GM12878 (cell line): ENCODE measurements around the gene CLEC16A. TPM values are rescaled to one million over a fixed set of nuclear protein-coding genes. Genes with fewer than 3 reads are reported as not detected.

Experiments
- BCL3 ChIP-seq: IDR thresholded peaks from 2 replicates; pipeline ENCODE4 v1.6.1; 2011; ENCODE audit warnings: borderline replicate concordance, low read depth, mild to moderate bottlenecking, moderate library complexity, low read length; ENCODE audit not compliant: insufficient read depth, poor library complexity, severe bottlenecking
- BHLHE40 ChIP-seq, 2 experiments: fragments of 450-650 bp in 1 of 2; IDR thresholded peaks; 2 replicates each; pipeline ENCODE4 v1.6.1; 2011 to 2017; ENCODE audit warnings: low read depth in 2 of 2, borderline replicate concordance in 1 of 2, improper control_type of control experiment in 1 of 2, low read length in 1 of 2, mild to moderate bottlenecking in 1 of 2
- BMI1 ChIP-seq: fragments of 450-650 bp; IDR thresholded peaks from 2 replicates; pipeline ENCODE4 v1.6.1; 2016; ENCODE audit warnings: mild to moderate bottlenecking, moderate library complexity, borderline replicate concordance
- CHD1 ChIP-seq: IDR thresholded peaks from 2 replicates; pipeline ENCODE4 v1.6.1; 2012; ENCODE audit warnings: low read depth, low read length, improper control_type of control experiment
- E2F8 ChIP-seq: fragments of 450-650 bp; IDR thresholded peaks from 2 replicates; pipeline ENCODE4 v1.6.1; 2018; ENCODE audit warnings: mild to moderate bottlenecking, low read depth, moderate library complexity; ENCODE audit not compliant: partially characterized antibody
- EP300 ChIP-seq, 2 experiments: fragments of 150-350 bp in 1 of 2; IDR thresholded peaks; 2 replicates each; pipeline ENCODE4 v1.6.1; 2011 to 2012; ENCODE audit warnings: low read depth in 2 of 2, low read length in 2 of 2, borderline replicate concordance in 1 of 2, improper control_type of control experiment in 1 of 2, inconsistent platforms in 1 of 2; ENCODE audit not compliant: control insufficient read depth in 1 of 2
- FOXK2 ChIP-seq: fragments of 450-650 bp; IDR thresholded peaks from 2 replicates; pipeline ENCODE4 v1.6.1; 2017; ENCODE audit warnings: mild to moderate bottlenecking, moderate library complexity
- GABPA ChIP-seq: IDR thresholded peaks from 2 replicates; pipeline ENCODE4 v1.6.1; 2014; ENCODE audit warnings: antibody characterized with exemption, low read depth, mild to moderate bottlenecking, inconsistent platforms
- HCFC1 ChIP-seq: fragments of 150-350 bp; IDR thresholded peaks from 2 replicates; pipeline ENCODE4 v1.6.1; 2014; ENCODE audit warnings: low read length
- MEF2A ChIP-seq: IDR thresholded peaks from 2 replicates; pipeline ENCODE4 v1.6.1; 2011; ENCODE audit warnings: low read depth, mild to moderate bottlenecking, low read length, moderate library complexity; ENCODE audit not compliant: insufficient read depth
- NFIC ChIP-seq: IDR thresholded peaks from 2 replicates; pipeline ENCODE4 v1.6.1; 2012; ENCODE audit warnings: low read depth, mild to moderate bottlenecking, inconsistent platforms, low read length, moderate library complexity
- NFYB ChIP-seq: IDR thresholded peaks from 2 replicates; pipeline ENCODE4 v1.6.1; 2011; ENCODE audit warnings: low read depth, mild to moderate bottlenecking, low read length, improper control_type of control experiment, moderate library complexity; ENCODE audit not compliant: insufficient read depth
- POLR2AphosphoS5 ChIP-seq: IDR thresholded peaks from 2 replicates; pipeline ENCODE4 v1.6.1; 2011; ENCODE audit warnings: mild to moderate bottlenecking, low read length, inconsistent platforms
- RB1 ChIP-seq: fragments of 450-650 bp; formaldehyde crosslinking; IDR thresholded peaks from 2 replicates; pipeline ENCODE4 v1.6.1; 2017; ENCODE audit warnings: mild to moderate bottlenecking, borderline replicate concordance
- RFX5 ChIP-seq: IDR thresholded peaks from 2 replicates; pipeline ENCODE4 v1.6.1; 2011; ENCODE audit warnings: low read depth, low read length, improper control_type of control experiment
- RUNX3 ChIP-seq: IDR thresholded peaks from 2 replicates; pipeline ENCODE4 v1.6.1; 2012; ENCODE audit warnings: low read length, inconsistent platforms
- TCF12 ChIP-seq: IDR thresholded peaks from 2 replicates; pipeline ENCODE4 v1.6.1; 2011; ENCODE audit warnings: low read depth, mild to moderate bottlenecking, low read length
- TCF7 ChIP-seq: IDR thresholded peaks from 2 replicates; pipeline ENCODE4 v1.6.1; 2014; ENCODE audit warnings: antibody characterized with exemption, borderline replicate concordance
- WRNIP1 ChIP-seq: IDR thresholded peaks from 2 replicates; pipeline ENCODE4 v1.6.1; 2011; ENCODE audit warnings: low read depth, low read length, improper control_type of control experiment, borderline replicate concordance
- ZNF207 ChIP-seq: fragments of 450-650 bp; IDR thresholded peaks from 2 replicates; pipeline ENCODE4 v1.6.1; 2014; ENCODE audit warnings: antibody characterized with exemption, mild to moderate bottlenecking, borderline replicate concordance
- ZNF217 ChIP-seq: fragments of 450-650 bp; IDR thresholded peaks from 2 replicates; pipeline ENCODE4 v1.6.1; 2017; ENCODE audit warnings: antibody characterized with exemption, mild to moderate bottlenecking
- ZZZ3 ChIP-seq: IDR thresholded peaks from 2 replicates; pipeline ENCODE4 v1.6.1; 2011; ENCODE audit warnings: low read depth; ENCODE audit not compliant: control insufficient read depth, insufficient read length
- polyA plus RNA-seq, 11 experiments: library from polyadenylated mRNA; depleted of rRNA in 4 of 11; unstranded in 6 of 11; stranded (reverse) in 5 of 11; fragments of >200 nt; fragmentation: Nextera tagmentation in 4 of 11; fragmentation: Illumina TruSeq in 1 of 11; extraction: Ambion mirVana in 4 of 11; extraction: Trizol in 1 of 11; gene quantifications; 1 replicate in 1 of 11; 2 replicates in 10 of 11; pipeline versions ENCODE4 v1.2.1 to v1.2.3, GENCODE V29; 2011 to 2016; ENCODE audit warnings: inconsistent platforms in 2 of 11, missing spikeins in 2 of 11, low read depth in 1 of 11
- total RNA-seq, 4 experiments: library from RNA; depleted of rRNA in 3 of 4; stranded (reverse); fragments of >200 nt in 3 of 4; fragmentation: Illumina TruSeq in 1 of 4; extraction: Trizol in 1 of 4; gene quantifications; 2 replicates each; pipeline versions ENCODE4 v1.2.1 to v1.2.3, GENCODE V29; 2013 to 2021
- TF ChIP-seq, protein P1 (sequence below): fragments of 450-650 bp; IDR thresholded peaks from 2 replicates; pipeline ENCODE4 v1.6.1; 2017; ENCODE audit warnings: mild to moderate bottlenecking, low read depth, inconsistent platforms; ENCODE audit not compliant: poor library complexity, severe bottlenecking

The CLEC16A gene
- total and polyA plus RNA-seq, 10 of the 15 experiments (the other 5 are each of a cell fraction or from before 2014, with no cell fraction given): 1.5 to 28.8 (median 19.2) TPM

DNA sequence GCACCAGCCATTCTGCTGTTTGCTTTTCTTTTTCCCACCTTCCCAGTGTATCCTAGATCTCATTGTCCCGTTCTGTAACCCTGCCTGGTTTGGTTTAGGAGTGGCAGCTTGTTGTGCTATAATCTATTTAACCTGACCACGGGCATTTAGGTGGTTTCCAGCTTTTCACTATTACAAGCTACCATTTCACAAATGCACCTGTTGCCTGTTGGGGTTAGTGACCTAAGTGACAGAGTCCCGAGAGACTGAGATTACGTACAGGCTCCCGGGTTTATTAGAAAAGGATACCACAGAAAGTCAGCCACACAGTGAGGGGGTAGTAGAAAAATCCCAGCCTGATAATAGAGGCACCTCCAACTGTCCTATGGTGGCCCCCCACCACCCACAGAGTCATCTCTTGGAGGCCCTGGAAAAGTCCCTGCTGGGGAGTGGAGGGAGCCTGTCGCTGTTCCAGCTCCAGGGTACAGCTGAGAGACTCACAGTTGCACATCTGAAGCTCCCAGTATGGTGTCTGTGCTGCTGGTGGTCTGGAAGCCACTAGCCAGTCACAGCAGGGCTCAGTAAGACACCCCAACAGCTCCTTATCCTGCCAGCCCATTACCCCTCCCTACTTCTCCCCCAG is 21.2 kb downstream of the CLEC16A start (continued):
- peak; percentile 41; the same call in 1 of the 2 replicates for TF ChIP-seq MEF2A
- TF ChIP-seq, protein P1, sequence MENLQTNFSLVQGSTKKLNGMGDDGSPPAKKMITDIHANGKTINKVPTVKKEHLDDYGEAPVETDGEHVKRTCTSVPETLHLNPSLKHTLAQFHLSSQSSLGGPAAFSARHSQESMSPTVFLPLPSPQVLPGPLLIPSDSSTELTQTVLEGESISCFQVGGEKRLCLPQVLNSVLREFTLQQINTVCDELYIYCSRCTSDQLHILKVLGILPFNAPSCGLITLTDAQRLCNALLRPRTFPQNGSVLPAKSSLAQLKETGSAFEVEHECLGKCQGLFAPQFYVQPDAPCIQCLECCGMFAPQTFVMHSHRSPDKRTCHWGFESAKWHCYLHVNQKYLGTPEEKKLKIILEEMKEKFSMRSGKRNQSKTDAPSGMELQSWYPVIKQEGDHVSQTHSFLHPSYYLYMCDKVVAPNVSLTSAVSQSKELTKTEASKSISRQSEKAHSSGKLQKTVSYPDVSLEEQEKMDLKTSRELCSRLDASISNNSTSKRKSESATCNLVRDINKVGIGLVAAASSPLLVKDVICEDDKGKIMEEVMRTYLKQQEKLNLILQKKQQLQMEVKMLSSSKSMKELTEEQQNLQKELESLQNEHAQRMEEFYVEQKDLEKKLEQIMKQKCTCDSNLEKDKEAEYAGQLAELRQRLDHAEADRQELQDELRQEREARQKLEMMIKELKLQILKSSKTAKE: peak; percentile 96
- TF ChIP-seq GABPA: 0 out of 2 replicates have a peak, but pooled peaks have one; percentile 45
- TF ChIP-seq RFX5: no peak
- peak; percentile 70 for TF ChIP-seq ZNF217
- no peak for TF ChIP-seq ZNF207
- peak; percentile 97 for TF ChIP-seq RUNX3
- 0 out of 2 replicates have a peak, but pooled peaks have one; percentile 23 for TF ChIP-seq HCFC1
- TF ChIP-seq BCL3: peak; percentile 90
- TF ChIP-seq TCF12: peak; percentile 99
- peak; percentile 92 for TF ChIP-seq BMI1
- no peak for TF ChIP-seq E2F8
- TF ChIP-seq NFIC: peak; percentile 95
- TF ChIP-seq EP300 (IDR thresholded peaks at IDR 0.05; ENCODE audit: borderline replicate concordance in 1 of 2, control insufficient read depth in 1 of 2, low read depth in 2 of 2, low read length in 2 of 2): peak; percentile 99 to 100
- TF ChIP-seq RB1: peak; percentile 33; the same call in 1 of the 2 replicates
- TF ChIP-seq BHLHE40 (IDR thresholded peaks at IDR 0.05; ENCODE audit: borderline replicate concordance in 1 of 2, low read depth in 2 of 2, low read length in 1 of 2): peak; percentile 85 to 87
- no peak for TF ChIP-seq ZZZ3
- TF ChIP-seq WRNIP1: no peak
- TF ChIP-seq CHD1: no peak; the same call in 1 of the 2 replicates
- no peak for TF ChIP-seq NFYB
- 0 out of 2 replicates have a peak, but pooled peaks have one; percentile 63 for TF ChIP-seq FOXK2
- peak; percentile 58 for TF ChIP-seq POLR2AphosphoS5
- peak; percentile 32; the same call in 1 of the 2 replicates for TF ChIP-seq TCF7
